Ecto neural progenitor cell (in vitro differentiated cells): ENCODE data around the gene ANKRD18A.
"Not testable (repeated sequence)": the region's sequence is repeated elsewhere in the genome, so short reads cannot be mapped to it uniquely, and the experiment has no call there.

Source experiments
- DNase-seq: peaks from one replicate; pipeline ENCODE4 v3.0.0-alpha.2; 2018; ENCODE audit warnings: low spot score

ANKRD18A gene

GRCh38 chr9:38626006-38626405 is 5.6 kb upstream of the ANKRD18A start:
- DNase-seq: no peak

- no peak for DNase-seq
Observed at GRCh38 chr9:38622951-38623350, 2.6 kb upstream of the ANKRD18A start.

GRCh38 chr9:38622288-38622674 is 1.9 kb upstream of the ANKRD18A start:
- DNase-seq: peak; percentile 64

GRCh38 chr9:38621434-38622287 is 1.3 kb upstream of the ANKRD18A start:
- DNase-seq: peak; percentile 70

- peak; percentile 55 for DNase-seq
Observed at GRCh38 chr9:38619556-38620447, 594 bp downstream of the ANKRD18A start.

GRCh38 chr9:38598029-38598745 is 22.2 kb downstream of the ANKRD18A start:
- not testable (repeated sequence) for DNase-seq

GRCh38 chr9:38595117-38595516 is 25.3 kb downstream of the ANKRD18A start:
- not testable (repeated sequence) for DNase-seq

- DNase-seq: not testable (repeated sequence)
Observed at GRCh38 chr9:38591346-38592063, 28.9 kb downstream of the ANKRD18A start.

GRCh38 chr9:38583765-38584164 is 36.6 kb downstream of the ANKRD18A start:
- not testable (repeated sequence) for DNase-seq

GRCh38 chr9:38580112-38580511 is 40.3 kb downstream of the ANKRD18A start:
- DNase-seq: not testable (repeated sequence)

GRCh38 chr9:38576181-38576580 is 44.2 kb downstream of the ANKRD18A start:
- DNase-seq: not testable (repeated sequence)

- not testable (repeated sequence) for DNase-seq
Observed at GRCh38 chr9:38566048-38566447, 54.3 kb downstream of the ANKRD18A start.

GRCh38 chr9:38565178-38565577 is 55.2 kb downstream of the ANKRD18A start:
- DNase-seq: not testable (repeated sequence)

GRCh38 chr9:38563911-38564310 is 56.5 kb downstream of the ANKRD18A start:
- DNase-seq: not testable (repeated sequence)

- DNase-seq: not testable (repeated sequence)
Observed at GRCh38 chr9:38561134-38561533, 59.3 kb downstream of the ANKRD18A start.

- not testable (repeated sequence) for DNase-seq
Observed at GRCh38 chr9:38559172-38559571, 61.2 kb downstream of the ANKRD18A start.

GRCh38 chr9:38557746-38558145 is 62.6 kb downstream of the ANKRD18A start:
- not testable (repeated sequence) for DNase-seq

- not testable (repeated sequence) for DNase-seq
Observed at GRCh38 chr9:38554966-38555365, 65.4 kb downstream of the ANKRD18A start.

- DNase-seq: not testable (repeated sequence)
Observed at GRCh38 chr9:38553019-38553418, 67.4 kb downstream of the ANKRD18A start.

GRCh38 chr9:38546497-38547163 is 73.8 kb downstream of the ANKRD18A start:
- DNase-seq: not testable (repeated sequence)

- DNase-seq: peak; percentile 22
Observed at GRCh38 chr9:38540535-38540934, 79.9 kb downstream of the ANKRD18A start.
